ENCODE results near the gene KNSTRN.

- TF ChIP-seq CTCF (optimal IDR thresholded peaks at IDR 0.05 in 1 of 3, IDR thresholded peaks at IDR 0.05 in 1 of 3, conservative IDR thresholded peaks at IDR 0.05 in 1 of 3; ENCODE audit: extremely low read depth in 1 of 3, insufficient read depth in 2 of 3, low read length in 3 of 3), result no peak
- no peak for TF ChIP-seq EZH2 (IDR thresholded peaks at IDR 0.05; ENCODE audit: low read length)
These were observed 20.9 kb upstream of the KNSTRN start for GRCh38 chr15:40361640-40362039.

All from keratinocyte (primary cell).